ENCODE measurements around the gene FAM193A.
"Not testable (repeated sequence)": the region's sequence is repeated elsewhere in the genome, so short reads cannot be mapped to it uniquely, and the experiment has no call there.

The FAM193A gene

GRCh38 chr4:2536193-2537010, at the start of gene FAM193A:
FAM193A (plus strand) TSS chr4:2536647; CDS start chr4:2536916, 269 bp downstream.
- DNase-seq (ENCODE audit: low spot score): peak; percentile 96

GRCh38 chr4:2486981-2487380, 49.5 kb upstream of the FAM193A start:
- no peak for DNase-seq (ENCODE audit: low spot score)

DNA sequence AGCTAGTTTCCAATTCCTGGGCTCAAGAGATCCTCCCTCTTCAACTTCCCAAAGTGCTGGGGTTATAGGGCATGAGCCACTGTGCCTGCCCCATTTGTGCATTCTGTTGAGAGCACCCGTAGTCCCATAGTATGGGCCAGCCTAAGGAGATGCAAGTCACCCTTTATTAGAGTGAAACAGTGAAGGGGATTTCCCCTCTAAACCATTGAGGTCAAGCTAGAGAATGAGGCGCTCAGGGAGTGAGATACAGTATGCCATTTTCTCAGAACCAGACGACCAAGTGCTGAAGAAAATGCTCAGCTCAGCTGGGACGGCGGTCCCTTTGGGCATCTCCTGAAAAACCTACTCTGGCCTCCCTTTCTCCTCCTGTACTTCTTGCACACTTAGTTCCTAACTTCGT, 48.8 kb upstream of the FAM193A start:
- DNase-seq (ENCODE audit: low spot score): no peak

- no peak for DNase-seq (ENCODE audit: low spot score)
Observed at GRCh38 chr4:2489081-2489805, 47.2 kb upstream of the FAM193A start.

GRCh38 chr4:2489841-2490552, 46.5 kb upstream of the FAM193A start:
- DNase-seq (ENCODE audit: low spot score): no peak

- DNase-seq (ENCODE audit: low spot score): no peak
Observed at GRCh38 chr4:2492970-2493369, 43.5 kb upstream of the FAM193A start.

- DNase-seq (ENCODE audit: low spot score): no peak
Observed at GRCh38 chr4:2494992-2495391, 41.5 kb upstream of the FAM193A start.

- no peak for DNase-seq (ENCODE audit: low spot score)
Observed at GRCh38 chr4:2497324-2497723, 39.1 kb upstream of the FAM193A start.

GRCh38 chr4:2497931-2498330, 38.5 kb upstream of the FAM193A start:
- DNase-seq (ENCODE audit: low spot score): no peak

DNA sequence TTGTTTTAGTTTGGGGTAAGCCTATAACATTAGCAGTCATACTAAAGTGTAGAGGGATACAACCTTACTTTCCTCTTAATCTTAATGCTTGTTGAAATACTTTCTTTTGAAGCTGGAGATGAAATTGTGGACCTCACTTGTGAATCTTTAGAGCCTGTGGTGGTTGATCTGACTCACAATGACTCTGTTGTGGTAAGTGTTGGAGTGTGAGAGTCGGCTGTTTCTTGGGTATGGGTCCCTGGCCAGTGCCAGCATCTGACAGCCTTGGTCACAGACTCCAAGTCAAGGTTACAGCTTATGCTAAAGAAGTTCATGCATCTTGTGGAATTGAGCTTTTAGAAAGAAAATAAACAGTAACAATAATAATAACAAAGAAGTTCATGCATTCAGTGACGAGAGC, 35.9 kb upstream of the FAM193A start:
- no peak for DNase-seq (ENCODE audit: low spot score)

DNA sequence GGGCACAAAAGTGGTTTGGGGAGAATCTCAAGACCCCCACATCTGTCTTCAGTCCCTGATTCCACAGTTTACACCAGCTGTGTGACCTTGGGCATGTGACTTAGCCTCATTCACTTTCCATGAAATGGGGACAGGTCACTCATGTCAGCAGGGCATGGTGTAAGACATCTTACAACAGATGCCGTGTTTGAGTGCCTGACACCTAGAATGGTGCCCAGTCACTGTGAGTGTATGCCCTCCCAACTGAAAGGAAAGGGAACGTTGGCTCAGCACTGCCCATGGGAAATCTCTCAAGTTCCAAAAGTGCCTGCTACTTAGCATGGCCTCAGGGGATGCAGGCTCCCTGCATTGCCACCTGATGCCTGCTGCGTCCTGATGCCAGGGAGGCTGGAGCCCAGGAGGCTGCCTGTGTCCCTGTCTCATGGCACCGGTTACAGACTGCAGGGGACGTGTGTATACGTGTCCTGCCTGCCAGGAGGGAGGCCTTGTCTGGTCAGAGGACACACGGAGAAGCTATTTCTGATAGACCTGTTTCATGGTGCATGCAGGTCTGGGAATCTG, 35.3 kb upstream of the FAM193A start:
- DNase-seq (ENCODE audit: low spot score): no peak

DNA sequence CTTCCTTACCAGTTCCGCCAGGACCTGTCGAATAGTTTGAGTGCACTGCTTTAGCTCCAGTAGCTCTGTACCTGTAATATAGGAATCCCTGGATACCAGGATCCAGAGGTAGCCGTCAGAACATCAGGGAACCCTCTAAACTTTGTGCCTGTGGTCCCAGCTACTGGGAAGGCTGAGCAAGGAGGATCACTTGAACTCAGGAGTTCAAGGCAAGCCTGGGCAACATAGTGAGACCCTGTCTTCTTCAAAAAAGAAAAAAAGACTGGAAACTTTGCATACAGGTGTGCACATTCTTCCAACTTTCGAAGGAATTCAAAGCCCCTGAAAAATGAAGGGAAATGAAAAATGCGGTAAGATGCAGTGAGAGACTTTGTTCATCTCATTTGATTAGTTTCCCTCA, 32.6 kb upstream of the FAM193A start:
- DNase-seq (ENCODE audit: low spot score): no peak

- DNase-seq (ENCODE audit: low spot score): no peak
Observed at GRCh38 chr4:2507259-2507658, 29.2 kb upstream of the FAM193A start.

GRCh38 chr4:2507855-2508254, 28.6 kb upstream of the FAM193A start:
- no peak for DNase-seq (ENCODE audit: low spot score)

- DNase-seq (ENCODE audit: low spot score): no peak
Observed at GRCh38 chr4:2510351-2511259, 25.8 kb upstream of the FAM193A start.

DNA sequence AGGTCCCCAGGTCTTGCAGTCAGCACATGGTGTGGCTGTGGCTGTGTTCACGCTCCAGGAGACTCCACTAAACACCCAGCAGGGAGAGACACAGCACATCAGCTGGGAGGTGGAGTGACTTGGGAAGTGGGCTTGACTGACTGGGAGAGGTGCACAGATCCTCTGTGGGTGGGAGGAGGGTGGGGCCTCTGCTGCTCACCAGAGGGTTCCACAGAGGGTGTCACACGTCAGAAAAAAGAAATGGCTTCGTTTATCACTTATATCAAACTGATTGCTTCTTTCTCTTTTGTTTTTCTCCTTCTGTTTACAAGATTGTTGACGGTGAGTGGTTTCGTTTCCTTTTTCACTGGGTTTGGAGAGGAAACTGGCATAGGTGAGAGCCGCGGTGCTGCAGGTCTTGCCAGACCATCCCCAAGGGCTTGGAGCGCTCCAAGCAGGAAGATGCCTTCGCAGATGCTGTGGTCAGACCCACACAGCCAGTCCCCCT, 24.8 kb upstream of the FAM193A start:
- DNase-seq (ENCODE audit: low spot score): no peak

GRCh38 chr4:2512396-2513135, 23.9 kb upstream of the FAM193A start:
- no peak for DNase-seq (ENCODE audit: low spot score)

- not testable (repeated sequence) for DNase-seq (ENCODE audit: low spot score)
Observed at GRCh38 chr4:2514193-2514592, 22.3 kb upstream of the FAM193A start.

GRCh38 chr4:2514944-2515343, 21.5 kb upstream of the FAM193A start:
- DNase-seq (ENCODE audit: low spot score): not testable (repeated sequence)

- DNase-seq (ENCODE audit: low spot score): no peak
Observed at GRCh38 chr4:2515830-2516550, 20.5 kb upstream of the FAM193A start.
